HG02678 (cell line): Measurements from ENCODE around the gene HAPLN2.

Experiments used
- ATAC-seq: cut with Tn5 transposase; IDR thresholded peaks from one replicate; pipeline ENCODE4 v1.9.1; 2021; ENCODE audit warnings: mild to moderate bottlenecking, moderate library complexity; ENCODE audit not compliant: unreplicated experiment

The HAPLN2 gene

GRCh38 chr1:156659988-156660751 is 41.0 kb downstream of the HAPLN2 start:
- peak; percentile 61 for ATAC-seq

- no peak for ATAC-seq
Observed at GRCh38 chr1:156660752-156661112, 41.5 kb downstream of the HAPLN2 start.

- no peak for ATAC-seq
Observed at GRCh38 chr1:156662005-156662799, 43.0 kb downstream of the HAPLN2 start.

- ATAC-seq, result no peak
Observed at GRCh38 chr1:156662800-156663055, 43.5 kb downstream of the HAPLN2 start.

- no peak for ATAC-seq
Observed at GRCh38 chr1:156663178-156663577, 44.0 kb downstream of the HAPLN2 start.

GRCh38 chr1:156664046-156664766 is 45.0 kb downstream of the HAPLN2 start:
- no peak for ATAC-seq

- no peak for ATAC-seq
Observed at GRCh38 chr1:156664767-156665411, 45.7 kb downstream of the HAPLN2 start.

GRCh38 chr1:156665539-156665938 is 46.3 kb downstream of the HAPLN2 start:
- no peak for ATAC-seq

GRCh38 chr1:156666862-156667609 is 47.8 kb downstream of the HAPLN2 start:
- ATAC-seq, result no peak

GRCh38 chr1:156667610-156667967 is 48.4 kb downstream of the HAPLN2 start:
- no peak for ATAC-seq

GRCh38 chr1:156667968-156668709 is 48.9 kb downstream of the HAPLN2 start:
- ATAC-seq, result no peak

GRCh38 chr1:156668801-156669637 is 49.8 kb downstream of the HAPLN2 start:
- ATAC-seq, result no peak

GRCh38 chr1:156669794-156670193 is 50.6 kb downstream of the HAPLN2 start:
- ATAC-seq, result no peak

GRCh38 chr1:156670359-156670758 is 51.1 kb downstream of the HAPLN2 start:
- no peak for ATAC-seq

- ATAC-seq, result no peak
Observed at GRCh38 chr1:156670791-156671190, 51.6 kb downstream of the HAPLN2 start.

GRCh38 chr1:156671804-156672203 is 52.6 kb downstream of the HAPLN2 start:
- no peak for ATAC-seq

GRCh38 chr1:156673387-156674121 is 54.3 kb downstream of the HAPLN2 start:
- ATAC-seq, result no peak
